ENCODE results near the gene AURKB.

Gene AURKB

DNA sequence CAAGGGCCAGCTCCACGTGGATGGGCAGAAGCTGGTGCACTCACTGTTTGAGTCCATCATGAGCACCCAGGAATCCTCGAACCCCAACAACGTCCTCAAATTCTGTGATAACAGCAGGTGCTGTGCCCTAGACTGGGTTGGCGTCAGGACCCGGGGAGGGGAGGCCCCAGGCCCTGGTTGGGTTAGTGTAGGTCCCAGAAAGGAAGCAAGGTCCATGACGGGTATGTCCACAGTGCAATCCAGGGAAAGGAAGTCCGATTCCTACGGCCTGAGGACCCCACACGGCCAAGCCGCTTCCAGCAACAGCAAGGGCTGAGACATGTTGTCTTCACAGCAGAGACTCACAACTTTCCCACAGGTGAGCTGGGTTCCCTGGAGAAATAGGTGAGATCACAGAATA, 45.9 kb upstream of the AURKB start:
- TF ChIP-seq EZH2phosphoT487 (IDR thresholded peaks at IDR 0.05; ENCODE audit: borderline replicate concordance), result no peak
- TF ChIP-seq, protein P1, sequence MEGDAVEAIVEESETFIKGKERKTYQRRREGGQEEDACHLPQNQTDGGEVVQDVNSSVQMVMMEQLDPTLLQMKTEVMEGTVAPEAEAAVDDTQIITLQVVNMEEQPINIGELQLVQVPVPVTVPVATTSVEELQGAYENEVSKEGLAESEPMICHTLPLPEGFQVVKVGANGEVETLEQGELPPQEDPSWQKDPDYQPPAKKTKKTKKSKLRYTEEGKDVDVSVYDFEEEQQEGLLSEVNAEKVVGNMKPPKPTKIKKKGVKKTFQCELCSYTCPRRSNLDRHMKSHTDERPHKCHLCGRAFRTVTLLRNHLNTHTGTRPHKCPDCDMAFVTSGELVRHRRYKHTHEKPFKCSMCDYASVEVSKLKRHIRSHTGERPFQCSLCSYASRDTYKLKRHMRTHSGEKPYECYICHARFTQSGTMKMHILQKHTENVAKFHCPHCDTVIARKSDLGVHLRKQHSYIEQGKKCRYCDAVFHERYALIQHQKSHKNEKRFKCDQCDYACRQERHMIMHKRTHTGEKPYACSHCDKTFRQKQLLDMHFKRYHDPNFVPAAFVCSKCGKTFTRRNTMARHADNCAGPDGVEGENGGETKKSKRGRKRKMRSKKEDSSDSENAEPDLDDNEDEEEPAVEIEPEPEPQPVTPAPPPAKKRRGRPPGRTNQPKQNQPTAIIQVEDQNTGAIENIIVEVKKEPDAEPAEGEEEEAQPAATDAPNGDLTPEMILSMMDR (conservative IDR thresholded peaks at IDR 0.05; ENCODE audit: low read length), result no peak
- H3K36me3 ChIP-seq (ENCODE audit: insufficient read depth, low read length), result peaks cover 45% of the 10 kb centered on the region; the same call in 1 of the 2 replicates
- H2AFZ ChIP-seq (ENCODE audit: low read length), result no peak overlapping the region
- no peaks in the 10 kb centered on the region for H3K9me3 ChIP-seq (ENCODE audit: insufficient read depth, low read depth, low read length)
- no peaks in the 10 kb centered on the region for H3F3A ChIP-seq (ENCODE audit: low read depth)
- no peaks in the 10 kb centered on the region for H3K27me3 ChIP-seq (ENCODE audit: insufficient read depth, low read length, poor library complexity, severe bottlenecking)
- no peaks in the 10 kb centered on the region for H3K9me2 ChIP-seq (replicated peaks; ENCODE audit: low read depth, low read length)
- peaks cover 9% of the 10 kb centered on the region; the same call in 1 of the 2 replicates for H3K79me2 ChIP-seq (ENCODE audit: insufficient read depth, low read length)
- H3K4me1 ChIP-seq (ENCODE audit: insufficient read depth, low read length, poor library complexity, severe bottlenecking), result no peaks in the 10 kb centered on the region
- H3K9ac ChIP-seq (ENCODE audit: low read depth, low read length, poor library complexity, severe bottlenecking), result no peak overlapping the region
- H3K4me2 ChIP-seq (ENCODE audit: low read depth, low read length, poor library complexity, severe bottlenecking), result no peak overlapping the region
- H3K4me3 ChIP-seq (ENCODE audit: low read length, poor library complexity, severe bottlenecking), result no peak overlapping the region
- H4K20me1 ChIP-seq (ENCODE audit: insufficient read depth, low read length, poor library complexity, severe bottlenecking), result no peaks in the 10 kb centered on the region

DNA sequence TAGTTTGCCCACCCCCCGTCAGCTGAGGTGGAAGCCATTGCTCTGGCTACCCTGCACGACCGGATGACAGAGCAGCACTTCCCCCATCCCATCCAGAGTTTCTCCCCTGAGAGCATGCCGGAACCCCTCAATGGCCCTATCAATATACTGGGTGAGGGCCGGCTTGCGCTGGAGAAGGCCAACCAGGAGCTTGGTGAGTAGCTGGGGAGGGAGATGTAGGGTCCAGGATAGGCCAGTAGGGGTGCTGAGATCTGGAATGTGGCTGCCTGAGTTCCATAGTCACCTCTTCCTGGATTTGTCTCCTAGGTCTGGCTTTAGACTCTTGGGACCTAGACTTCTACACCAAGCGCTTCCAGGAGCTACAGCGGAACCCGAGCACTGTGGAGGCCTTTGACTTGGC, 45.1 kb upstream of the AURKB start:
- no peaks in the 10 kb centered on the region for H3K27me3 ChIP-seq (ENCODE audit: insufficient read depth, low read length, poor library complexity, severe bottlenecking)
- H3K4me1 ChIP-seq (ENCODE audit: insufficient read depth, low read length, poor library complexity, severe bottlenecking), result peaks cover 2% of the 10 kb centered on the region
- no peaks in the 10 kb centered on the region for H3K9me2 ChIP-seq (replicated peaks; ENCODE audit: low read depth, low read length)
- H3K4me2 ChIP-seq (ENCODE audit: low read depth, low read length, poor library complexity, severe bottlenecking), result no peak overlapping the region
- H2AFZ ChIP-seq (ENCODE audit: low read length), result no peak overlapping the region
- H3F3A ChIP-seq (ENCODE audit: low read depth), result no peaks in the 10 kb centered on the region
- TF ChIP-seq, protein P1 (conservative IDR thresholded peaks at IDR 0.05; ENCODE audit: low read length), result no peak
- no peak for TF ChIP-seq EZH2phosphoT487 (IDR thresholded peaks at IDR 0.05; ENCODE audit: borderline replicate concordance)
- no peak overlapping the region for H3K9ac ChIP-seq (ENCODE audit: low read depth, low read length, poor library complexity, severe bottlenecking)
- H3K9me3 ChIP-seq (ENCODE audit: insufficient read depth, low read depth, low read length), result no peaks in the 10 kb centered on the region
- no peaks in the 10 kb centered on the region for H4K20me1 ChIP-seq (ENCODE audit: insufficient read depth, low read length, poor library complexity, severe bottlenecking)
- peaks cover 16% of the 10 kb centered on the region for H3K79me2 ChIP-seq (ENCODE audit: insufficient read depth, low read length)
- no peak overlapping the region for H3K4me3 ChIP-seq (ENCODE audit: low read length, poor library complexity, severe bottlenecking)
- peaks cover 39% of the 10 kb centered on the region; the same call in 1 of the 2 replicates for H3K36me3 ChIP-seq (ENCODE audit: insufficient read depth, low read length)

DNA sequence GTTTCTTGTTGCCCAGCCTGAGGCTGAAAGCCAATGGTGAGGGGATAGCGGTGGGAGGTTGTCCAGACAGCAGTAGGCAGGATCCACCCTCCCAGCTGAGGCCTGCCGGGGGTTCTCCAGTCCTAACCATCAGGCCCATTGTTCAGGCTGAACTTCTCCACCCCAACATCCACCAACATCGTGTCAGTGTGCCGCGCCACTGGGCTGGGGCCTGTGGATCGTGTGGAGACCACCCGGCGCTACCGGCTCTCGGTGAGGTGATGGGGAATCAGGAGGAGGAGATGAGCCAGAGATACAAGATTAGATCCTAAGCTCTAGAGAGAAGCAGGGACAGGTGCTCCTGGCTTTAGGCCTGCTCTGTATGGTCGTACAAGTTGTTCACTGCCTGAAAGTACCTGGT, 44.5 kb upstream of the AURKB start:
- H3F3A ChIP-seq (ENCODE audit: low read depth), result no peaks in the 10 kb centered on the region
- H3K9me2 ChIP-seq (replicated peaks; ENCODE audit: low read depth, low read length), result no peaks in the 10 kb centered on the region
- H4K20me1 ChIP-seq (ENCODE audit: insufficient read depth, low read length, poor library complexity, severe bottlenecking), result no peaks in the 10 kb centered on the region
- TF ChIP-seq, protein P1 (conservative IDR thresholded peaks at IDR 0.05; ENCODE audit: low read length), result no peak
- no peak for TF ChIP-seq EZH2phosphoT487 (IDR thresholded peaks at IDR 0.05; ENCODE audit: borderline replicate concordance)
- no peaks in the 10 kb centered on the region for H3K27me3 ChIP-seq (ENCODE audit: insufficient read depth, low read length, poor library complexity, severe bottlenecking)
- H2AFZ ChIP-seq (ENCODE audit: low read length), result no peak overlapping the region
- no peak overlapping the region for H3K9ac ChIP-seq (ENCODE audit: low read depth, low read length, poor library complexity, severe bottlenecking)
- peaks cover 22% of the 10 kb centered on the region for H3K79me2 ChIP-seq (ENCODE audit: insufficient read depth, low read length)
- H3K4me1 ChIP-seq (ENCODE audit: insufficient read depth, low read length, poor library complexity, severe bottlenecking), result peaks cover 8% of the 10 kb centered on the region
- H3K9me3 ChIP-seq (ENCODE audit: insufficient read depth, low read depth, low read length), result no peaks in the 10 kb centered on the region
- H3K36me3 ChIP-seq (ENCODE audit: insufficient read depth, low read length), result peaks cover 34% of the 10 kb centered on the region; the same call in 1 of the 2 replicates
- no peak overlapping the region for H3K4me2 ChIP-seq (ENCODE audit: low read depth, low read length, poor library complexity, severe bottlenecking)
- no peak overlapping the region for H3K4me3 ChIP-seq (ENCODE audit: low read length, poor library complexity, severe bottlenecking)
